HL-60 (cell line): ENCODE measurements around the gene SCN10A.

Experiments
- DNase-seq, 2 experiments: peaks; one replicate each; pipeline ENCODE4 v3.0.0-alpha.2; 2010 to 2020; ENCODE audit warnings: low read depth in 1 of 2, low spot score in 1 of 2
- H3K27ac ChIP-seq: fragments of 250-450 bp; sonication (Bioruptor Pico); replicated peaks from 2 replicates; pipeline ENCODE4 v1.5.1; 2020; ENCODE audit warnings: mild to moderate bottlenecking, moderate library complexity
- H3K27me3 ChIP-seq: fragments of 250-450 bp; sonication (Bioruptor Pico); 2 replicates; pipeline ENCODE4 v1.5.1; 2021; ENCODE audit warnings: mild to moderate bottlenecking, moderate library complexity; ENCODE audit not compliant: insufficient read depth, poor library complexity, severe bottlenecking
- H3K4me3 ChIP-seq: replicated peaks from 2 replicates; pipeline ENCODE4 v1.5.1; 2011; ENCODE audit warnings: mild to moderate bottlenecking, control low read depth, low read length; ENCODE audit not compliant: insufficient read depth
- CTCF ChIP-seq: IDR thresholded peaks from one replicate; pipeline ENCODE4 v1.5.1; 2011; ENCODE audit warnings: low read length, control low read depth, inconsistent platforms; ENCODE audit not compliant: insufficient read depth
- GABPA ChIP-seq: IDR thresholded peaks from 2 replicates; pipeline ENCODE4 v1.6.1; 2012; ENCODE audit warnings: low read depth
- POLR2AphosphoS5 ChIP-seq: IDR thresholded peaks from 2 replicates; pipeline ENCODE4 v1.6.1; 2012; ENCODE audit warnings: low read depth
- REST ChIP-seq: IDR thresholded peaks from 2 replicates; pipeline ENCODE4 v1.6.1; 2012; ENCODE audit warnings: low read depth; ENCODE audit not compliant: insufficient replicate concordance
- SPI1 ChIP-seq: IDR thresholded peaks from 2 replicates; pipeline ENCODE4 v1.6.1; 2012; ENCODE audit warnings: low read depth, mild to moderate bottlenecking, borderline replicate concordance

Gene SCN10A

GRCh38 chr3:38689346-38689745 lies 126.7 kb downstream of the SCN10A start:
- Histone ChIP-seq H3K27me3 (no peaks in the 10 kb centered on the region), H3K4me3 (no peak overlapping the region), H3K27ac (no peak overlapping the region)
- no peak for DNase-seq
- TF ChIP-seq REST, result no peak

- TF ChIP-seq SPI1, result no peak
- TF ChIP-seq POLR2AphosphoS5, result no peak
- no peak for TF ChIP-seq CTCF
- TF ChIP-seq GABPA, result no peak
- no peak for TF ChIP-seq REST
- DNase-seq, result peak; percentile 10 to 36
- H3K4me3 ChIP-seq, result no peak overlapping the region
- H3K27me3 ChIP-seq, result no peaks in the 10 kb centered on the region
- no peak overlapping the region for H3K27ac ChIP-seq
Measured at GRCh38 chr3:38687321-38687720, 128.7 kb downstream of the SCN10A start.

GRCh38 chr3:38684546-38684945 lies 131.5 kb downstream of the SCN10A start:
- DNase-seq, result no peak
- no peak overlapping the region for H3K4me3 ChIP-seq
- no peak overlapping the region for H3K27ac ChIP-seq
- TF ChIP-seq CTCF, result no peak
- H3K27me3 ChIP-seq, result no peaks in the 10 kb centered on the region

GRCh38 chr3:38669668-38670067 lies 146.3 kb downstream of the SCN10A start:
- TF ChIP-seq REST (no peak), POLR2AphosphoS5 (no peak), GABPA (no peak), SPI1 (no peak), CTCF (no peak)
- no peak for DNase-seq
- H3K27ac ChIP-seq, result no peak overlapping the region

More at GRCh38 chr3:38669668-38670067, 146.3 kb downstream of the SCN10A start:
- Histone ChIP-seq H3K4me3 (no peak overlapping the region), H3K27me3 (peaks cover 2% of the 10 kb centered on the region)
